ENCODE data around the gene TENT4A.

- TF ChIP-seq CTCF (IDR thresholded peaks at IDR 0.05): no peak
- no peak for TF ChIP-seq POLR2A (IDR thresholded peaks at IDR 0.05)
These were observed 54.3 kb downstream of the TENT4A start for GRCh38 chr5:6767481-6768063.
